Embryonic facial prominence (tissue), 1 donor: Measurements from ENCODE around the gene ZNF775.

Experiments
- DNase-seq: peaks from one replicate; pipeline ENCODE4 v3.0.0-alpha.2; 2016; ENCODE audit errors: extremely low spot score

ZNF775 gene

DNA sequence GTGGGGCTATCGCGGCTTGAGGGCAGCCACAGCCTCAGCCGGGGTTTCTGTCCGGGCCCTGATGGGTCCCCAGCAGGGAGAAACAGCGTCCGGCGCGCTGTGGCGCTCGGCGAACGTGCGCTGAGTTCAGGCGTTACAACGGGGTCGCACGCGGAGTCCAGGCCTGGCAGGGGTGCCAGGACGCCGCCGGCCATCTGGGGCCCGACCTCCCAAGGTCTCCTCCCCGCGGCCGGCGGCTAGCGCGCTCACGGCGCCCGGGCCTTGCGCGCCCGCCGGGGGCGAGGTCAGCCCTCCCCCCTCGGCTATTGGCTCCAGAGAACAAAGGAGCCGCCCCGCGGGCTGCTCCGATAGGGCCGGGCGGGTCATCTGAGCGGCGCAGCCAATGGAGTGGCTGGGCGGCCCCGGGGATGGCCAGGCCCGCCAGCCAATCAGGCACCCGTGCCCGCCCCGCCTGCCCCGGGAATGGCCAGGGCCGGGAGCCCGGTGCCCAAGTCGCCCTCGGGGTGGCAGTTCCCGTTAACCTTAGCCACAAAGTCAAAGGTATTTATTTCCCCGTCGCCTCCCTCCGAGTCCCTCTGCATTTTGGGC is at the start of gene ZNF775:
Gene ZNF775, plus strand, starts transcription at position 478 of the 588 bp plus-strand sequence. CDS start 9,141 bp downstream, outside the sequence.
- peak; percentile 89 for DNase-seq

- no peak for DNase-seq
Measured at GRCh38 chr7:150329331-150330120, 49.6 kb upstream of the ZNF775 start.

- DNase-seq, result no peak
Measured at GRCh38 chr7:150330211-150330885, 48.8 kb upstream of the ZNF775 start.

DNA sequence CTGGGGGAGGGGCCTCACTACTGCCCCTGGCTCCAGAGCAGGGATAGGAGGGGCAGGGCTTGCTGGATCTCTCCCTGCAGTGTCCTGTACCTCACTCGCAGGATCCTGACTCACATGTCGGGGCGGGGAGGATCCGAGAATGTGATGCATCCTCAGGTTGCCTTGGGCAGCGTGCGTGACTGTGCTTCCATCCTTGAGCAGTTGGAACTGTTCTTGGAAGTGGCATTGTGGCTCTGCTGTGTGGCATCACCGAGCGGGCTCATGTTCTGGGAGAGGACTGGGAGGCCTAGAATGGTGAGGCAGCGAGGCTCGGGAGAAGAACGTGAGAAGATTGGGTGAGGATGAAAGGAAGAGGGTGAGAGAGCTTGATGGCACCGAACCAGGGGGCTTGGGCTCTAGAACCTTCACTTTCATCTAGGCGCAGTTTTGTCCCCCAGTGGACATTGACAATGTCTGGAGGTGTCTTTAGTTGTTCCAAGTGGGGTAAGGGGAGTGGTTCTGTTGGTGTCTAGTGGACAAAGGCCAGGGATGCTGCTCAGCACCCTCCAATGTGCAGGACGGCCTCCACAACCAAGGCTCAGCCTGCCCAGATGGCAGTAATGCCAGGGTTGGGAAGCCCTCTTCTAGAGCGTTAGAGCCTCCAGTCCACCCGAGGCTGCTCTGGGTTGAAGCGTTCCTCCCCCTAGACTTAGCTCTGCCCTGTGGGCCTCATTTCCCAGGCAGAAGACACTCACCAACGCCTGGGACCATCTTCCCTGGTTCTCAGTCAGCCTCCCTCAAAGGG is 46.1 kb upstream of the ZNF775 start:
- DNase-seq, result no peak

DNA sequence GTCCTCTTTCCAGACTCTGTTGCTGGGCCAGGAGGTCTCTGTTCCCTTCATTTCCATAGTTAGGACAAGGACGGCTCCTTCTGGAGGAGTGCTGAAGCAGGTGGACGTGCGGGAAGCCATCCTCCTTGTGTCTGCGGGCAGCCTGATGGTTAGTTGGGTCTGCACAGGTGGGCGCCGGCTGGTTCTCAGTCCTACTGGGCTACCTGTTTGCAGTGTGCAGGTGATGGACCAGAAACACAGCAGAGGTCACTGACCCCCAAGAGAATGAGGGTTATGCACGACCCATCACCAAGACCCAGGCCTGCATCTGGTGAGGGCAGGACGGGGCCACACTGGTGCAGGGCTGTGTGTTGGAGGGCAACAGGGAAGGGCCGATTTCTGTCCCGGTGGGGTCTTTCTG is 45.5 kb upstream of the ZNF775 start:
- no peak for DNase-seq

DNA sequence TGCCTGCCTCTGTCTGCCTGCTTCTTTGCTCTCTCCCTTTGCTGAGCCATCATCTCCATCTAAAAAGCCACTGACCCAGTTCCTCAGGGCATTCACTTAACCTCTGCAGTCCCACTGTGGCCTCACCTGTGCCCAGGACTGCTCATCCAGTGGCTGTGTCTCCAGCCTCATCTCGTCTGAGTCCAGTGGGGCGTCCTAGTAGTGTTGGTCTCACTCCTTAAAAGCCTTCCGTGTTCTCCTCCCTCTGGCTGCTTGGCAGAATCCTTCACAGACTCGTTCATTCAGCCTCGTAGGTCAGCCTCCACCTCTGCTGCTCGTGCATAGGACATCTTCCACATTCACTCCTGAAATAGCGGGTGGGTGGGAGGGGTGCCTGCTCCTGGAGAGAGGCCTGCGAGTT is 45.0 kb upstream of the ZNF775 start:
- no peak for DNase-seq

DNA sequence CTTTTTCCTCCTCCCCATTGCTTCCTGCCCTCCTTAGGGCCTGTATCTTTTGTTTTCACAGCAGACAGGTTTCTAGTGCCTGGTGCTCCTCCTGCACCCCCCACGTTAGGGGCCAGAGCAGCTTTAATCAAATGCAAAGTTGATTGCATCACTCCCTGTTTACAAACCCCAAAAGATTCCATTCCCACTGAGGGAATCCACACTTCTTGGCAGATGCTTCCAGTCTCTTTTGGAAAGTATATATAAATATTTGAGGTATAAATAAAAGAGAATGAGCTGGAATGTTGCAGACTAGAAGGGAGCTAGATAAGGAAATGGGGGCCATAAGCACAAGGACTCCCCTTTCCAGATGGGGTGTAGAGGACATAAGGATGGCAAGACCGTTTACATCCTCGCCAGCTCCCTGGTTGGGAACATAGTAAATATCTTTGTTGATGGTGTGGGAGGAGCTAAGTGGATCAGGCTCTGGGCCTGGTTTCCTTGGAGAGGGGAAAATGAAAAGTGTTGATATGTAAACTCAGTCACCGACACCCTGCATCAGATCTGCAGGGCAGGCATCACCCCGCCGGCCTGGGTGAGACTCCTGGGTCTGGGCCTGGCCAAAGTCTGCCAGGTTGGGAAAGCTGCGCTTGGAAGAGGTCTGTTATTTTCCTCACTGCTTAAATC is 43.9 kb upstream of the ZNF775 start:
- no peak for DNase-seq

DNA sequence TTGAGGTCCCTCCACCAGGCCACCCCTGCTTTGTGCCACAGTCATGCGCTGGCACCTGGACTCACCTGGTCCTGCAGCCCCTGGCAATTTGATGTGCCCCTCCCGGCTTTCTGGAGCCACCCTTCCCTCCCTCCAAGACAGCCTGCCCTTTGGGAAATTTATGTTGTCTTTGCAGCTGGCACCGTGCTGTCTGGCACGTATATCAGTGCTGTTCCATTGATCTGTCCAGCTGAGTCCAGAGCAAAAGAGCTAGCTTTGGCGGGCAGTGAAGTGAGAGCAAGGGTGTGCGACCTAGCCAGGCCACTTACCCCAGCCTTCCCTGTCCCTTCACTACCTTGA is 43.4 kb upstream of the ZNF775 start:
- DNase-seq, result no peak

GRCh38 chr7:150336746-150337145 is 42.4 kb upstream of the ZNF775 start:
- no peak for DNase-seq

- no peak for DNase-seq
Measured at GRCh38 chr7:150337179-150337578, 42.0 kb upstream of the ZNF775 start.

DNA sequence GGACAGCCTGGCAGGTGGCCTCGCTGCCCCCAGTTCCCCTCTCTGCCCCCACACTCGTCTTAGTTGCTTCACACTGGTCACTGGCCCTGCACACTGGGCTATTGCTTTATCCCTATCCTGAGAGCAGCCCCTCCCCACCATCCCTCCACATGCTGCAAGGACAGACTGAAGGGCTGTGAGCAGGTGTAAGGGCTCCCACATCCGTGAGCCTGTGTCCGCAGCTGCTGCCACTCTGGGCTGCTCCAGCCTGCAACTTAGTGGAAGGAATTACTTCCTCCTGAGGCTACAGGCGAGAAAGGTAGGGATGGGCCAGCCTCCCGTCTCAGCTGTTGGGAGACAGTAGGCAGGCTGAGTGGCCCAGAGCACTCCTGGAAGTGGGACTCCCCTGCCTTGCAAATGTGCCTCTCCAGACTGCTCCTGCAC is 41.5 kb upstream of the ZNF775 start:
- no peak for DNase-seq

GRCh38 chr7:150338166-150338829 is 40.8 kb upstream of the ZNF775 start:
- DNase-seq, result no peak

DNA sequence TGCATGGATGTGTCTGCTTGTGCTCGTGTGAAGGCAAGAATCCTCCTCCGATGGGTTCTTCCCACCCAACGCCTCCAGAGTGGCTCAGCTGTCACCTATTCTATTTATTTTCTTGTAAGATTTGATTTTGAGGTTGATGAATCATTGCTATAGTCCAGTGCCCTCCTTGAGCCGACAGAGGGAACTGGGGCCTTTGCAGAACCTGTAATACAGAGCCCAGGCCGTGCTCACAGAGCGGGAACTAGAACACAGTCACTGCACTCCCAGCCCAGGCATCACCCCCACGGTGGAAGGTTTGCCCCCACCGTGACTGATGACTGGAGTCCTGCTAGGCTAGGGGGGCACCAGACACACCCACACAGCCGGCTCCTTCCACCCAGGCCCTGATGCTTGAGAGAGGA is 39.7 kb upstream of the ZNF775 start:
- no peak for DNase-seq

GRCh38 chr7:150340024-150340749 is 38.9 kb upstream of the ZNF775 start:
- DNase-seq, result no peak

- no peak for DNase-seq
Measured at GRCh38 chr7:150340875-150341262, 38.3 kb upstream of the ZNF775 start.

GRCh38 chr7:150341263-150342120 is 37.6 kb upstream of the ZNF775 start, which contains the start of gene RARRES2:
Gene RARRES2 (minus strand): TSS chr7:150341629. CDS start chr7:150340609, 1,020 bp downstream.
- no peak for DNase-seq

DNA sequence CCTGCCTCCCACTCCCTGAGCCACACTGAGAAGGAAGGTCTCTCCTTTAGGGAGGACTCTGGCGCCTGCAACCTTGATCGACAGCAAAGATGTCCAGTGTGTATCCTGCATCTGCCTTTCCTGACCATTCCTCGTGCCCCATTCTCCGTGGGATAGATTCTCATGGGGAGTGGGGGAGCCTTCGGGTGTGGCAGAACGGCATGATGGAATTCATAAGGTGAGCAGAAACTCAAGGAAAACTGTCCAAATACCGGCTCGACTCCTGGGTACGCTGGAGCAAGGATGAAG is 37.1 kb upstream of the ZNF775 start:
- DNase-seq, result no peak

- no peak for DNase-seq
Measured at GRCh38 chr7:150343225-150343624, 35.9 kb upstream of the ZNF775 start.

DNA sequence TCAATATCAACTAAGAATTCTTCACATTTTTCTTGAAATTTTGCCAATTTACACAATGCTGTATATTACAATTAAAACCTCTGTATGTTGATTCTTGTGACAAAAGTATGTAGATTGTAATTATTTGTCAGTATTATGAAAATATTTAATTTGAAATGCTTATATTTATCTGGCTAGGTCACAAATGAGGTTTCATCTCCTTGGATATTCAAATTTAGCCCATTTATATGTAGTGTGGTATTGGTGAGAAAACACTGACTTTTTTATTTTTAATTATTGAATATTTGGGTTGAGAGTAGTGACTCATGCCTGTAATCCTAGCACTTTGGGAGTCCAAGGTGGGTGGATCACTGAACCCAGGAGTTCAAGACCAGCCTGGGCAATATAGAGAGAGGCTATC is 34.8 kb upstream of the ZNF775 start:
- DNase-seq, result no peak

DNA sequence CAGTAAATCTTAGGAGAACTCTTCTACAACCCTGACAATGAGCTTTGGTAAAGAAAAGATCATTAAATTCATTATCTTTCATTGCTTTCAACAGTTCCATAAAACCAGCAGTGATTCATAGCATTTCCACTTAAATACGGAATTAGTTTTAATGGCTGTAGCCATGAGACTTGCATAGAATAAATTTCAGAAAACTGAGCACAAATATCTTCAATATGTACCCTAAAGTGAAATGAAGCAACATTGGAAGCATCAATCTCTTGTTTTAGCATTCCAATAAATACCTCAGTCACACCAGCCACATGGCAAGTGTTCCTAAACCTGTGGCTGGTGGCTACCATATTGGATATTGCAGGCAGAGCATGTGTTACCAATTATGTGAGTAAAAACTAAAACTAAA is 34.1 kb upstream of the ZNF775 start:
- no peak for DNase-seq
